MM.1S (cell line): Measurements from ENCODE around the gene LRIT1.

Source experiments
- CTCF ChIP-seq: fragments of 300-600 bp; sonication (generic); IDR thresholded peaks from 2 replicates; pipeline ENCODE4 v1.5.1; 2016; ENCODE audit warnings: antibody characterized with exemption, low read length, mixed read lengths
- EZH2 ChIP-seq: fragments of 300-600 bp; sonication (generic); optimal IDR thresholded peaks from 2 replicates; pipeline ENCODE3; 2017; ENCODE audit warnings: low read depth, mild to moderate bottlenecking, antibody characterized with exemption, low read length, mixed read lengths
- EZH2phosphoT487 ChIP-seq: fragments of 300-600 bp; sonication (generic); IDR thresholded peaks from 2 replicates; pipeline ENCODE4 v1.6.1; 2018; ENCODE audit warnings: antibody characterized with exemption, low read length

GRCh38 chr10:84234479-84234878 is 6.9 kb downstream of the LRIT1 start:
- TF ChIP-seq CTCF (no peak), EZH2phosphoT487 (no peak), EZH2 (no peak)
